GM12892 (cell line): ENCODE data around the gene KCTD13.

Experiments used
- POLR2A ChIP-seq: IDR thresholded peaks from 2 replicates; pipeline ENCODE4 v1.6.1; 2011; ENCODE audit warnings: low read depth, low read length, control low read depth
- TAF1 ChIP-seq: IDR thresholded peaks from 2 replicates; pipeline ENCODE4 v1.6.1; 2011; ENCODE audit warnings: low read depth, mild to moderate bottlenecking, control low read depth, low read length, borderline replicate concordance

DNA sequence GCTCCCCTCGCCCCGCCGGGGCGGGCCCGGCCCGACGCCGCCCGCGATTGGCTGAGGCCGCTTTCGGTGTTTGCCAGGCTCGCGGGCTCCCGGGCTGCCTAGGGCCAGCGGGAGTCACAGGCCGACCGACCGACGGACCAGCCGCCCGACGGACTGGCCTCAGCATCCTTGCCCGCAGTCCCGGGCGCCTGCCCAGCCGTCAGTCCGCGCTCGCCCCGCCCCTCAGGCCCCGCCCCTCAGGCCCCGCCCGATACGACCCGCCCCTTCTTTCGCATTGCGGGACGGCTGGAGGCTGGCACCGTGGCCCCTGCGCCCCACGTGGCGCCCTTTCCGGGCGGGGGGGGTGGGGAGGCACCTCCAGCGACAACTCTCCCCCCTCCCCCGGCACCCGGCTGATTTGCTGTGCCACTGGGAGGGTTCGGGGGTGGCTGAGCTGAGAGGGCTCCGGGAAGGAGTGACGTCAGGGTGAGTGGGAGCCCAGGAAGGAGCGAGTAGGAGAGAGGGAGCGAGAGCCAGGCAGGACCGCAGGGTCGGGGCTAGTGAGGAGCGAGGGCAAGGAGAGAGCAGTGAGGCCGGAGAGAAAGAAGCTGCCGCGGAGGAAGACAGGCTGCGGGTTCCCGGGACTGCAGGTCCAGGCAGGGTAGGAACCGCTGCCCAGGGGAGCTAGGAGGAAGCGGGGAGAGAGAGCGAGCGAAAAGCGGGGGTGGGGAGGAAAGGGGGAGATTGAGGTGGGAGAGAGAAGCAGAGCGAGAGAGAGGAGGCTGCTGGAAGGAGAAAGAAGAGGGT, 25.7 kb downstream of the KCTD13 start, which contains the start of gene ASPHD1:
- no peak for TF ChIP-seq POLR2A
- no peak for TF ChIP-seq TAF1
